GM19099 (cell line): ENCODE data around the gene ZNF888.

Experiments
- POLR2A ChIP-seq: IDR thresholded peaks from 3 replicates; pipeline ENCODE4 v1.6.1; 2011; ENCODE audit warnings: low read depth; ENCODE audit not compliant: insufficient read length; ENCODE audit errors: extremely low read depth

Gene ZNF888

DNA sequence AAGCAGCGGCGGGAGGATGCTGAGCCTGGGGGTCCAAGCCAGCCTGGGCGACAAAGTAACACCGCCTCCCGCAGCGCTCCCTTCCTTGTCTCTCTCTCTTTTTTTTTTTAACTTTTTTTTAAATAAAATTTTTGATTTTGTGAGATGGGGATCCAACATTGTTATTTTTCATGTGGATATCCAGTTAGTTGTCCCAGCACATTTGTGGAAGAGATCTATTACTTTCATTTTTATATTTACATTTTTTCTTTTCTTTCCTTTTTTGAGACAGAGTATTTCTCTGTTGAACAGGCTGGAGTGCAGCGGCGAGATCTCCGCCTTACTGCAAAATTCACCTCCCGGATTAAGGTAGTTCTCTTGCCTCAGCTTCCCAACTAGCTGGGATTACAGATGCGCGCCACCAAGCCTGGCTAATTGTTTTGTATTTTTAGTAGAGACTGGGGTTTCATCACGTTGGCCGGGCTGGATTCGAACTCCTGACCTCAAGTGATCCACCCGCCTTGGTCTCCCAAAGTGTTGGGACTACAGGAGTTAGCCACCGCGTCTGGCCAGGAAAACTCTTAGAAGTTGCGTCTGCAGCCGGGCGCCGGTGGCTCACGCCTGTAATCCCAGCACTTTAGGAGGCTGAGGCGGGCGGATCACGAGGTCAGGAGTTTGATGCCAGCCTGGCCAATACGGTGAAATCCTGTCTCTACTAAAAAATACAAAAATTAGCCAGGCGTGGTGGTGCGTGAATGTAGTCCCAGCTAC lies 20.1 kb upstream of the ZNF888 start:
- TF ChIP-seq POLR2A, result no peak

DNA sequence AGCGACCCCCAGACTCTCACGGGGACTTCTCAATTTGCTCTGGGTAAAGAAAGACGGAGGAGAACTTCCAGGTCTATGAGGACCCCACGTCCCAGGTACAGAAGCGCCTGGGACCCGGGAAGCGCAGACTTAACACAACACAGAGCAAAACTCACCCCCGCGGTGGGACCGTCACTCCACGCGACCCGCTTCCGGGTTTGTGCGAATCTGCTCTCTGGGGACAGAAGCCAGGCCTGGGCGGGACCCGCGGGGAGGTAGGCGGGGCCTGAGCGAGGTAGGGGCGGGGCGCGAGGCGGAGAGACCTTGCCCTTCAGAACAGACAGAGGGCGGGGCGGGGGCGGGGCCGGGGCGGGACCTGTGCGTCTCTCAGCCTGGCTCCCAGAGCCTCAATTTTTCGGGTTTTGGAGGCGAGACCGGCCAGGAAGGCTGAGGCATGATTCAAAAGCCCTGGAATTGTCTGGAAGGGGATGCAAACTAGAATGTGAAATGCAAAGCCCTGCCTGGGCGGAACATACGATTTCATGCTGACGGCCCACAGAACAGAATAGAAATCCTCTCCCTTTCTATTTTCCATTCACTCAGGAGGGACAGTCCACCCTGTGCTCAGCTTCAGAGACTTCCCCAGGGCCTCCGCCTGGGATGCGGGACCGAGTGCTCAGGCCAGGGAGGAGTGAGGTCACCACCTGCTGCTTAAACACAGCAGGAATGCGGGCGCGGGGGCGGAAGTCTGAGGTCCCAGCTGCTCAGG lies 19.3 kb upstream of the ZNF888 start:
- TF ChIP-seq POLR2A, result peak; percentile 88

DNA sequence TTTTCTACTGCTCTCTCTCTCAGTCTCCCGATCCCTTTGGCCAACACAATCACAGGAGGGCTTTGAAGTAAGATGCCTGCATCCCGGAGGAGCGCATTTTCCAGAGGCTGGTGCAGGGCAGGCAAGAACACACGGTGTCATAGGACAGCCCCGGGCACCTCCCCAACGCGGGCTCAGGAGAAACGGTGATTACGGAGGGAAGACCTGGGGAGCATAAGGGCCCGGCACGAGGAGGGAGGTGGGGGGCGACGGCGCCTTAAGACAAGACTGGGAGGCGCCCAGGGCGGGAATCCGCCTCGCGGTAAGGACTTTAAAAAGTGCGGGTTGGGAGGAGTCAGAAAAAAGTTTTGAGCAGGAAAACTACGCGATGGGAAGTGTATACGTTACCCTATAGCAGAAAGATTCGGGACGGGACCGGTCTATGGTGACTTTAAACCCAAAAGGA lies 18.7 kb upstream of the ZNF888 start:
- no peak for TF ChIP-seq POLR2A

DNA sequence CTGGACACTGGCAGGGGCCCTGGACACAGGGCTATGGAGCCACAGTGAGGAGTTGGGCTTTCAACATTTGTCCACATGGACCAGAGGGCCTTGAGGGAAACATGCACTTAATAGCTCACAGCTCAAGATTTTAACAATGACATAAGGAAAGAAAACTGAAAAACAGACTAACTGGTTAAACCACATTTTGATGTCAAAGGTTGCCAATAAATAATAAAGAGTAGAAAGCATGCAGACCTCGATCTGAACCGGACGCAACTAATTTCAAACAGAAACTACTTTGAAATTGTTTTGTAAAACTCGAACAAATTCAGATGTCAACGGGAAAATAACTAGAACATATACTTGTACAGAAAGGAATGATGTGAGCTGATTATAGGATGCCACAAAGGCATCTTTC lies 15.5 kb upstream of the ZNF888 start:
- no peak for TF ChIP-seq POLR2A

DNA sequence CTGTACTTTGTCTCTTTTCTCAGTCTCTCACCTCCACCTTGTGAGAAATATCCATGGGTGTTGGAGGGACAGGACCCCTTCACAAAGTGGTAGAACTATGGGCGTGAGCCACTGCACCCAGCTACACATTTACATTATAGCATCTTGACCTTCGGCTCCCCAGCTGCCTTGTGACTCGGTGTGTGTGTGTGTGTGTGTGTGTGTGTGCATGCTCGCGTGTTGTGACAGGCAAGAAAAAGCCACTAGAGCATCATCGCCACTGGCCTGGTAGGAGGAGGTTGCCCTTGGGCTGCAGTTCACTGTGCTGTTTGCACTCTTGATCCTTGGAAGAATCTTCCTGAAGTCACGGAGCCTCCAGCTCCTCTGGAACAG lies 13.7 kb upstream of the ZNF888 start:
- no peak for TF ChIP-seq POLR2A

DNA sequence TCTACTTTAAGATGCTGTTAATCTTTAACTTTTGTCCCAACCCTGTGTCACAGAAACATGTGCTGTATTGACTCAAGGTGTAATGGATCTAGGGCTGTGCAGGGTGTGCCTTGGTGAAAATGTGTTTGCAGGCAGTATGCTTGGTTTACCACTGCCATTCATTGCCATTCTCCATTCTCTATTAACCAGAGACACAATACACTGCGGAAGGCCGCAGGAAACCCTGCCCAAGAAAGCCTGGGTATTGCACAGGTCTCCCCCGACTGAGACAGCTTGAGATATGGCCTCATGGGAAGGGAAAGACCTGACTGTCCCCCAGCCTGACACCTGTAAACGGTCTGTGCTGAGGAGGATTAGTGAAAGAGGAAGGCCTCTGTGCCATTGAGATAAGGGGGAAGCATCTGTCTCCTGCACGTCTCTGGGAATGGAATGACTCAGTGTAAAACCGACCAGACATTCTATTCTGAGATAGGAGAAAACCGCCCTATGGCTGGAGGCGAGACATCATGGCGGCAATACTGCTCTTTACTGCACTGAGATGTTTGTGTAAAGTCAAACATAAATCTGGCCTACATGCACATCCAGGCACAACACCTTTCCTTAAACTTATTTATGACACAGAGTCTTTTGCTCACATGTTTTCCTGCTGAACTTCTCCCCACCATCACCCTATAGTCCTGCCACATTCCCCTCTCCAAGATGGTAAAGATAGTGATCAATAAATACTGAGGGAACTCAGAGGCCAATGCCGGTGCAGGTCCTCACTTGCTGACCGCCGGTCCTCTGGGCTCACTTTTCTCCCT lies 13.1 kb upstream of the ZNF888 start:
- TF ChIP-seq POLR2A, result no peak

DNA sequence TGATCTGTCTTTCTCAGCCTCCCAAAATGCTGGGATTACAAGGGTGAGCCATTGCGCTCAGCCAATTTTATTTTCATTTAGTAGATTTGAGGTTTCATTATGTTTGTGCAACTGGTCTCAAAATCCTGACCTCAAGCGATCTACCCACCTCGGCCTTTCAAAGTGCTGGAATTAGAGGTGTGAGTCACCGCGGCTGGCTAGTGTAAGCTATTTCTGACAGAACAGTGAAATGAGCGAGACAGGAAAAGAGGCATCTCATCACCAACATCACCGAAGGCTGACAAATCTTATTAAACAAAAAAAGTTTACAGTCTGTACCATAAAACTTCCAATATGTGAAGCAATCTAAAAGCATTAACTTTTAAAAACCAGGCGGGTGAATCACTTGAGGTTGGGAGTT lies 12.2 kb upstream of the ZNF888 start:
- no peak for TF ChIP-seq POLR2A

DNA sequence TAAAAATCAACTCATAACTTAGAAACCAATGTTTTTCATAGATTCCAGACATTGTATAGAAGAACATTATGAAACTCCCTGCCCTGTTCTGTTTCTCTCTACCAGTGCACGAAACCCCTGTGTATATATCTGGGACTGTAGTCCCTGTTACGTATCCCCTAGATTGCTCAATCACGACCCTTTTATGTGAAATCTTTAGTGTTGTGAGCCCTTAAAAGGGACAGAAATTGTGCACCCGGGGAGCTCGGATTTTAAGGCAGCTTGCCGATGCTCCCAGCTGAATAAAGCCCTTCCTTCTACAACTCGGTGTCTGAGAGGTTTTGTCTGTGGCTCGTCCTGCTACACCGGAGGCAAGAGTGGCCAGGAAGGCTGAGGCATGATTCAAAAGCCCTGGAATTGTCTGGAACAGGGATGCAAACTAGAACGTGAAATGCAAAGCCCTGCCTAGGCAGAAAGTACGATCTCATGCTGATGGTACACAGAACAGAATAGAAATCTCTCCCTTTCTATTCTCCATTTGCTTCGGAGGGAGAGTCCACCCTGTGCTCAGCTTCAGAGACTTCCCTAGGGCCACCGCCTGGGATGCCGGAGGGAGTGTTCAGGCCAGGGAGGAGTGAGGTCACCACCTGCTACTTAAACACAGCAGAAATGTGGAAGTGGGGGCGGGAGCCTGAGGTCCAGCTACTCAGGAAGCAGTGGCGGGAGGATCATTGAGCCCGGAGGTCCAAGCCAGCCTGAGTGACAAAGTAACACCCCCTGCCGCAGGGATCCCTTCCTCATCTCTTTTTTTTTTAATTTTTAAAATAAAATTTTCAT lies 758 bp upstream of the ZNF888 start:
- no peak for TF ChIP-seq POLR2A

DNA sequence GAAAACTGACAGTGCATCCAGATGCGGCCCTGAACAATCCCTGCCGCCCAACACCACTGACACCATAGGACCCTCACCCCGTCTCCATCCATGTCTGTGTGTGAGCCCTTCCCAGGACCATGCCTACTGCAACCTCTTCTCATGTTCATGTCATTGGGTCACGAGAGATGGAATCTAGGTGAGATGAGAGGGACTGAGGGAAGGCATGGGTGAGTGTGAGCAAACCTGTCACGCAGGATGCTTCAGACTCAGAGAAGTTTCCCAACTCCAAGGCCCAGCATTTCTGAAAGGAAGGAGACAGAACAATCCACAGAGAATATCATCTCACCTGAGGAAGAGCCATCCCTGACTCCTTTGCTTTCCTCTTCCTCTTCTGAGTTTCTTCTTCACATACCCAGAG lies 5.7 kb downstream of the ZNF888 start:
- no peak for TF ChIP-seq POLR2A

DNA sequence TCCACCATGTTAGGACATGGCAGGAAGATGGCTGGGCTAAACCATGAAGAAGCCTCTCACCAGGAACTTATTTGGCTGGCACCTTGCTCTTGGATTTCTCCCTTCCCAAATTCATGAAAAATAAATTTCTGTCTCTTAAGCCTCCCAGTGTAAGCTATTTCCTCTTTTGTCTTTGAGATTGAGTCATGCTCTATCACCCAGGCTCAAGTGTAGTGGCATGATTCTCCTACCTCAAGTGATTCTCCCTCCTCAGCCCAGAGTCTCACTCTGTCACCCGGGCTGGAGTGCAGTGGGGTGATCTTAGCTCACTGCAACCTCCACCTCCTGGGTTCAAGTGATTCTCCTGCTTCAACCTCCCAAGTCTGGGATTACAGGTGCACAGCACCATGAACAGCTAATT lies 12.6 kb downstream of the ZNF888 start:
- no peak for TF ChIP-seq POLR2A

DNA sequence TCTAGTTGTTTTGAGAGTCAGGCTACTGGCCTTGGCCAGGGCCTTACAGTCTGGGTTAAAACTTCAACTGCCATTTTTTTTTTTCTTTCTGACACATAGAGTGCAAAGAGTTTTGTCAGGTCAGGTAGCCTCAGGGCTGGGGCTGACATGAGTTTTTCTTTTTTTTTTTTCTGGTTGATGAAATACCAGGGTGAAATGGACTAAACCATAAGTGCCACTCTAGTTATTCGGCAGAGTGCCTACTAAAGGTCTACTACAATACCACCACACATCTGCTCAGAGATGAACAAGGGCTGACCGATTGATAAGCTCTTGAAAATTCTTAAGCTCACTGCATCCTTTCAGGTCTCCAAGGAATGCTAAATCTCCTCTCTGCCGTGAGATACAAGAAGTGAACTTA lies 21.4 kb downstream of the ZNF888 start:
- TF ChIP-seq POLR2A, result no peak

DNA sequence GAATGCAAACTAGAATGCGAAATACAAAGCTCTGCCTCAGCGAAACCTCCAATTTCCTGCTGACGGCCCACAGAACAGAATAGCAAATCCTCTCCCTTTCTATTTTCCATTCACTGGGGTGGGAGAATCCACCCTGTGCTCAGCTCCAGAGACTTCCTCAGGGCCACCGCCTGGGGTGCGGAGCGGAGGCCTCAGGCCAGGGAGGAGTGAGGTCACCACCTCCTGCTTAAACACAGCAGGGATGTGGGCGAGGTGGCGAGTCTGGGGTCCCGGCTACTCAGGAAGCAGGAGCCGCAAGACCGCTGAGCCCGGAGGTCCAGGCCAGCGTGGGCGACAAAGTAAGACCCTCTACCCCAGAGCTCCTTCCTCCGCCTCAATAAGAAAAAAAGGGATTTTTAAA lies 25.1 kb downstream of the ZNF888 start:
- TF ChIP-seq POLR2A, result no peak

DNA sequence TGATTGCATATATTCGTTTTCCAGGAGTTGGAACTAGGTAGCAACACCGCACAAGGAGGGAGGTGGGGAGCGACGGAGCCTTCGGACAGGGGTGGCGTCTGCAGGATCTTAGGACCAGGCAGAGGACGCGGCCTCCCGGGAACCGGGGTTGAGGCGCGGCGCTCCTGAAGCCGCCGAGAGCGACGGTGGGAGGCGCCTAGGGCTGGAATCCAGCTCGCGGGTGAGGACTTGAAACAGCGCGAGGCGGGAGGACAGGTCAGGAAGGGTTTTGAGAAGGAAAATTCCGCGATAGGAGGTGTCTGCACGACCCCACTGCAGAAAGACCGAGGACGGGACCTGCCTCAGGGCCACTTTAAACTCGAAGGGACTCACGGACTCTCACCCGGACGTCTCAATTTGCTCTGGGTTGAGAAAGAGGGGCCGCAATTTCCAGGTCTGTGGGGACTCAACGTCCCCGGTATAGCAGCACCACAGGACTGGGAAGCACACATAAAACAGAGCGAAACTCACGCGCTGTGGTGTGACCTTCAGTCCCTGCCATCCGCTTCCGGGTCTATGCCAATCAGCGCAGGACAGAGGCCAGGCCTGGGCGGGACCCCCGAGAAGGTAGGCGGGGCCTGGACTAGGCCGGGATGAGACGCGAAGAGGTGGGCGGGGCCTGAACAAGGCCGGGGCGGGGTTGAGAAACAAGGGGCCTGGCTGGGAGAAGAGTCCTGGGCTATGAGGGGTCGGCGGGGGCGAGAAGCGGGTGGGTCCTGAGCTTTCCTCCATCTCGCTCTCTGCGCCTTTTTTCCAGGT lies 25.9 kb downstream of the ZNF888 start, which contains the start of gene ZNF320:
Gene ZNF320, minus strand, starts transcription at position 498 of the 798 bp plus-strand sequence. CDS start 7,380 bp downstream, outside the sequence.
- TF ChIP-seq POLR2A, result peak; percentile 85
